ENCODE measurements around the gene TBC1D14. TPM values are rescaled to one million over a fixed set of nuclear protein-coding genes. Genes with fewer than 3 reads are reported as not detected.

TBC1D14 gene
- total and polyA plus RNA-seq, 10 of the 15 experiments (the other 5 are each of a cell fraction or from before 2014, with no cell fraction given) = 0.87 to 39.3 (median 30.1) TPM

DNA sequence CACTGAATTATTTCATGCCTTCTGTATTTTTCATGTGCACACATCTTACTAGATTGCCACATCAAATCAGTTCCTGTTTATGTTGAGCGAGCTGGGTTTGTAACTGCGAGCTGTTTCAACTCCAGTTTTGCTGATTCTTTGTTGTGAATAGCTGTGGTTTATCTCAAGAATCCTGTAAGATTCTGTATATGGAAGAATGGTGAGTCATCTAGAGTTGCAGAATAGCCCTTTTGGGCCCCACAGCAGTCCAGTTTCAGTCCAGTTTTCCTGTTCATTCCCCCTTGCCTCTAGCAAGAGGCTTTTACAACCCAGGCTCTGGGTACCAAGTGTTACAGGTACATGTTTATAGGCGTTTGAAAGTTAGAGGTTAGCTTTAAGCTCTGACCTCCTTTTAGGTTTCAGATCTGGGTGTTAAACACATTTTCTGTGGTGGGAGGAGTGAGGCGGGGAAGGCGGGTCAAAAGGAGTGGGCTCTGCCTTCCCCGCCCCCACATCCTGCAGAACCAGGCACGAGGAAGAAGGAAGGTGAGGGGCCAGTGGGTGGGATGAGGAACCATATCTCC, 32.7 kb downstream of the TBC1D14 start (continued):
- peak; percentile 71; the same call in 1 of the 2 replicates for TF ChIP-seq RELB (IDR thresholded peaks at IDR 0.05; ENCODE audit: low read depth)
- TF ChIP-seq RBBP5 (conservative IDR thresholded peaks at IDR 0.05) = no peak
- TF ChIP-seq CBX5 (IDR thresholded peaks at IDR 0.05; ENCODE audit: low read depth) = no peak
- TF ChIP-seq MYC (IDR thresholded peaks at IDR 0.05; ENCODE audit: insufficient read depth, insufficient read length, insufficient replicate concordance, low read length, severe bottlenecking) = no peak
- TF ChIP-seq, protein P1, sequence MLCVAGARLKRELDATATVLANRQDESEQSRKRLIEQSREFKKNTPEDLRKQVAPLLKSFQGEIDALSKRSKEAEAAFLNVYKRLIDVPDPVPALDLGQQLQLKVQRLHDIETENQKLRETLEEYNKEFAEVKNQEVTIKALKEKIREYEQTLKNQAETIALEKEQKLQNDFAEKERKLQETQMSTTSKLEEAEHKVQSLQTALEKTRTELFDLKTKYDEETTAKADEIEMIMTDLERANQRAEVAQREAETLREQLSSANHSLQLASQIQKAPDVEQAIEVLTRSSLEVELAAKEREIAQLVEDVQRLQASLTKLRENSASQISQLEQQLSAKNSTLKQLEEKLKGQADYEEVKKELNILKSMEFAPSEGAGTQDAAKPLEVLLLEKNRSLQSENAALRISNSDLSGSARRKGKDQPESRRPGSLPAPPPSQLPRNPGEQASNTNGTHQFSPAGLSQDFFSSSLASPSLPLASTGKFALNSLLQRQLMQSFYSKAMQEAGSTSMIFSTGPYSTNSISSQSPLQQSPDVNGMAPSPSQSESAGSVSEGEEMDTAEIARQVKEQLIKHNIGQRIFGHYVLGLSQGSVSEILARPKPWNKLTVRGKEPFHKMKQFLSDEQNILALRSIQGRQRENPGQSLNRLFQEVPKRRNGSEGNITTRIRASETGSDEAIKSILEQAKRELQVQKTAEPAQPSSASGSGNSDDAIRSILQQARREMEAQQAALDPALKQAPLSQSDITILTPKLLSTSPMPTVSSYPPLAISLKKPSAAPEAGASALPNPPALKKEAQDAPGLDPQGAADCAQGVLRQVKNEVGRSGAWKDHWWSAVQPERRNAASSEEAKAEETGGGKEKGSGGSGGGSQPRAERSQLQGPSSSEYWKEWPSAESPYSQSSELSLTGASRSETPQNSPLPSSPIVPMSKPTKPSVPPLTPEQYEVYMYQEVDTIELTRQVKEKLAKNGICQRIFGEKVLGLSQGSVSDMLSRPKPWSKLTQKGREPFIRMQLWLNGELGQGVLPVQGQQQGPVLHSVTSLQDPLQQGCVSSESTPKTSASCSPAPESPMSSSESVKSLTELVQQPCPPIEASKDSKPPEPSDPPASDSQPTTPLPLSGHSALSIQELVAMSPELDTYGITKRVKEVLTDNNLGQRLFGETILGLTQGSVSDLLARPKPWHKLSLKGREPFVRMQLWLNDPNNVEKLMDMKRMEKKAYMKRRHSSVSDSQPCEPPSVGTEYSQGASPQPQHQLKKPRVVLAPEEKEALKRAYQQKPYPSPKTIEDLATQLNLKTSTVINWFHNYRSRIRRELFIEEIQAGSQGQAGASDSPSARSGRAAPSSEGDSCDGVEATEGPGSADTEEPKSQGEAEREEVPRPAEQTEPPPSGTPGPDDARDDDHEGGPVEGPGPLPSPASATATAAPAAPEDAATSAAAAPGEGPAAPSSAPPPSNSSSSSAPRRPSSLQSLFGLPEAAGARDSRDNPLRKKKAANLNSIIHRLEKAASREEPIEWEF (IDR thresholded peaks at IDR 0.05; ENCODE audit: insufficient replicate concordance, low read depth, low read length) = no peak
- TF ChIP-seq SPI1 (IDR thresholded peaks at IDR 0.05; ENCODE audit: borderline replicate concordance, insufficient read depth, low read depth, low read length) = peak; percentile 52; the same call in 1 of the 2 replicates
- TF ChIP-seq RB1 (IDR thresholded peaks at IDR 0.05; ENCODE audit: borderline replicate concordance) = no peak
- no peak for TF ChIP-seq ESRRA (IDR thresholded peaks at IDR 0.05; ENCODE audit: low read length)
- peak in 1 of 2 experiments; percentile 21; a peak in 1 of 4 replicates for TF ChIP-seq BHLHE40 (IDR thresholded peaks at IDR 0.05; ENCODE audit: borderline replicate concordance in 1 of 2, low read depth in 2 of 2, low read length in 1 of 2)
- no peak for TF ChIP-seq RAD51 (IDR thresholded peaks at IDR 0.05)
- no peak for TF ChIP-seq ZNF274 (IDR thresholded peaks at IDR 0.05; ENCODE audit: insufficient read depth, insufficient read length)
- peak; percentile 83 to 84 for TF ChIP-seq IKZF2 (IDR thresholded peaks at IDR 0.05)
- TF ChIP-seq SUPT20H (IDR thresholded peaks at IDR 0.05; ENCODE audit: borderline replicate concordance, control insufficient read depth, low read depth, low read length) = no peak
- TF ChIP-seq, protein P2, sequence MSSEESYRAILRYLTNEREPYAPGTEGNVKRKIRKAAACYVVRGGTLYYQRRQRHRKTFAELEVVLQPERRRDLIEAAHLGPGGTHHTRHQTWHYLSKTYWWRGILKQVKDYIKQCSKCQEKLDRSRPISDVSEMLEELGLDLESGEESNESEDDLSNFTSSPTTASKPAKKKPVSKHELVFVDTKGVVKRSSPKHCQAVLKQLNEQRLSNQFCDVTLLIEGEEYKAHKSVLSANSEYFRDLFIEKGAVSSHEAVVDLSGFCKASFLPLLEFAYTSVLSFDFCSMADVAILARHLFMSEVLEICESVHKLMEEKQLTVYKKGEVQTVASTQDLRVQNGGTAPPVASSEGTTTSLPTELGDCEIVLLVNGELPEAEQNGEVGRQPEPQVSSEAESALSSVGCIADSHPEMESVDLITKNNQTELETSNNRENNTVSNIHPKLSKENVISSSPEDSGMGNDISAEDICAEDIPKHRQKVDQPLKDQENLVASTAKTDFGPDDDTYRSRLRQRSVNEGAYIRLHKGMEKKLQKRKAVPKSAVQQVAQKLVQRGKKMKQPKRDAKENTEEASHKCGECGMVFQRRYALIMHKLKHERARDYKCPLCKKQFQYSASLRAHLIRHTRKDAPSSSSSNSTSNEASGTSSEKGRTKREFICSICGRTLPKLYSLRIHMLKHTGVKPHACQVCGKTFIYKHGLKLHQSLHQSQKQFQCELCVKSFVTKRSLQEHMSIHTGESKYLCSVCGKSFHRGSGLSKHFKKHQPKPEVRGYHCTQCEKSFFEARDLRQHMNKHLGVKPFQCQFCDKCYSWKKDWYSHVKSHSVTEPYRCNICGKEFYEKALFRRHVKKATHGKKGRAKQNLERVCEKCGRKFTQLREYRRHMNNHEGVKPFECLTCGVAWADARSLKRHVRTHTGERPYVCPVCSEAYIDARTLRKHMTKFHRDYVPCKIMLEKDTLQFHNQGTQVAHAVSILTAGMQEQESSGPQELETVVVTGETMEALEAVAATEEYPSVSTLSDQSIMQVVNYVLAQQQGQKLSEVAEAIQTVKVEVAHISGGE (CRISPR knock-in tag; IDR thresholded peaks at IDR 0.05) = no peak
- 0 out of 2 replicates have a peak, but pooled peaks have one; percentile 42 for TF ChIP-seq MEF2A (IDR thresholded peaks at IDR 0.05; ENCODE audit: insufficient read depth, low read depth, low read length)
- no peak for TF ChIP-seq ZNF24 (IDR thresholded peaks at IDR 0.05)
- no peak for TF ChIP-seq CHD4 (IDR thresholded peaks at IDR 0.05)
- no peak for TF ChIP-seq ASH2L (IDR thresholded peaks at IDR 0.05; ENCODE audit: borderline replicate concordance, low read depth)
- no peak for TF ChIP-seq CBX3 (IDR thresholded peaks at IDR 0.05; ENCODE audit: borderline replicate concordance, low read depth)
